GM18861 (cell line): ENCODE data around the gene TMEM109.

Experiments
- ATAC-seq: cut with Tn5 transposase; IDR thresholded peaks from one replicate; pipeline ENCODE4 v1.9.1; 2021; ENCODE audit not compliant: unreplicated experiment

The TMEM109 gene

GRCh38 chr11:60878245-60879101, 35.5 kb upstream of the TMEM109 start:
- ATAC-seq: no peak

- ATAC-seq: no peak
These were observed 34.9 kb upstream of the TMEM109 start for GRCh38 chr11:60879104-60879503.

- no peak for ATAC-seq
These were observed 33.9 kb upstream of the TMEM109 start for GRCh38 chr11:60879971-60880588.

- no peak for ATAC-seq
These were observed 33.2 kb upstream of the TMEM109 start for GRCh38 chr11:60880643-60881282.

GRCh38 chr11:60887556-60887955, 26.4 kb upstream of the TMEM109 start:
- ATAC-seq: peak; percentile 72

- ATAC-seq: no peak
These were observed 24.1 kb upstream of the TMEM109 start for GRCh38 chr11:60889869-60890311.

- ATAC-seq: no peak
These were observed 23.3 kb upstream of the TMEM109 start for GRCh38 chr11:60890696-60891095.

- no peak for ATAC-seq
These were observed 22.7 kb upstream of the TMEM109 start for GRCh38 chr11:60891103-60891741.

- ATAC-seq: no peak
These were observed 18.3 kb upstream of the TMEM109 start for GRCh38 chr11:60895687-60896086.

GRCh38 chr11:60897496-60897895, 16.5 kb upstream of the TMEM109 start:
- ATAC-seq: no peak

- no peak for ATAC-seq
These were observed 14.7 kb upstream of the TMEM109 start for GRCh38 chr11:60899046-60899936.

GRCh38 chr11:60899977-60900376, 14.0 kb upstream of the TMEM109 start:
- ATAC-seq: no peak

GRCh38 chr11:60900673-60901404, 13.1 kb upstream of the TMEM109 start:
- ATAC-seq: no peak

GRCh38 chr11:60902625-60903024, 11.3 kb upstream of the TMEM109 start:
- ATAC-seq: no peak

- ATAC-seq: no peak
These were observed 8.9 kb upstream of the TMEM109 start for GRCh38 chr11:60905047-60905446.

GRCh38 chr11:60905551-60906113, 8.3 kb upstream of the TMEM109 start:
- ATAC-seq: no peak

GRCh38 chr11:60906132-60906972, 7.6 kb upstream of the TMEM109 start, which contains the start of gene PRPF19:
TSS of gene PRPF19 (minus strand) at chr11:60906585. CDS start at chr11:60906382, 203 bp downstream.
- ATAC-seq: peak; percentile 62

- ATAC-seq: no peak
These were observed 5.2 kb upstream of the TMEM109 start for GRCh38 chr11:60908803-60909202.
